GM12864 (cell line): ENCODE measurements around the gene ARHGEF1.

Source experiments
- DNase-seq: peaks from one replicate; pipeline ENCODE4 v3.0.0-alpha.2; 2011; ENCODE audit warnings: low read depth
- H3K4me3 ChIP-seq: 2 replicates; pipeline ENCODE4 v1.5.1; 2011; ENCODE audit warnings: mild to moderate bottlenecking, low read depth, low read length, control low read depth
- TF ChIP-seq, protein P1 (sequence below): IDR thresholded peaks from 2 replicates; pipeline ENCODE4 v1.5.1; 2011; ENCODE audit warnings: low read depth, mild to moderate bottlenecking, moderate library complexity, low read length, control low read depth, inconsistent platforms; ENCODE audit errors: missing control alignments

The ARHGEF1 gene

DNA sequence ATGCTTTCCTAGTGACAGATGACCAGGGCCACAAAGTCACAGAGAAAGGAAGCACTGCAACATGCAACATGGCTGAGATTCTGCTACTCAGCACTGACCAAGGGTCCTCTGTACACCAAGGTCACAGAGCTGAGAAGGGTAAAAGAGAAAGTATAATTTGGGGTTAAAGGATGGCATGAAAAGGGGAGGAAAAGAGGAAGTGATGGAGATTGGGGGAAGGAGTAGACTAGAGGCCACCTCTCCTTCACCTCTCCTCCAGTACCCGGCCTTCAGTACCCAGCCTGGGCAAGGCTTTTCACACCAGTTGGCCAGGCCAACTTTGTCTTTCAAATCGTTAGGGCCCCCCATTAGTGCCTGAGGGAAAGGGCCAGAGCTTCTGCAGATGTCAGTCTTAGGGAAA, 29.2 kb upstream of the ARHGEF1 start:
- TF ChIP-seq, protein P1, sequence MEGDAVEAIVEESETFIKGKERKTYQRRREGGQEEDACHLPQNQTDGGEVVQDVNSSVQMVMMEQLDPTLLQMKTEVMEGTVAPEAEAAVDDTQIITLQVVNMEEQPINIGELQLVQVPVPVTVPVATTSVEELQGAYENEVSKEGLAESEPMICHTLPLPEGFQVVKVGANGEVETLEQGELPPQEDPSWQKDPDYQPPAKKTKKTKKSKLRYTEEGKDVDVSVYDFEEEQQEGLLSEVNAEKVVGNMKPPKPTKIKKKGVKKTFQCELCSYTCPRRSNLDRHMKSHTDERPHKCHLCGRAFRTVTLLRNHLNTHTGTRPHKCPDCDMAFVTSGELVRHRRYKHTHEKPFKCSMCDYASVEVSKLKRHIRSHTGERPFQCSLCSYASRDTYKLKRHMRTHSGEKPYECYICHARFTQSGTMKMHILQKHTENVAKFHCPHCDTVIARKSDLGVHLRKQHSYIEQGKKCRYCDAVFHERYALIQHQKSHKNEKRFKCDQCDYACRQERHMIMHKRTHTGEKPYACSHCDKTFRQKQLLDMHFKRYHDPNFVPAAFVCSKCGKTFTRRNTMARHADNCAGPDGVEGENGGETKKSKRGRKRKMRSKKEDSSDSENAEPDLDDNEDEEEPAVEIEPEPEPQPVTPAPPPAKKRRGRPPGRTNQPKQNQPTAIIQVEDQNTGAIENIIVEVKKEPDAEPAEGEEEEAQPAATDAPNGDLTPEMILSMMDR: no peak
- no peak overlapping the region for H3K4me3 ChIP-seq
- DNase-seq: no peak

DNA sequence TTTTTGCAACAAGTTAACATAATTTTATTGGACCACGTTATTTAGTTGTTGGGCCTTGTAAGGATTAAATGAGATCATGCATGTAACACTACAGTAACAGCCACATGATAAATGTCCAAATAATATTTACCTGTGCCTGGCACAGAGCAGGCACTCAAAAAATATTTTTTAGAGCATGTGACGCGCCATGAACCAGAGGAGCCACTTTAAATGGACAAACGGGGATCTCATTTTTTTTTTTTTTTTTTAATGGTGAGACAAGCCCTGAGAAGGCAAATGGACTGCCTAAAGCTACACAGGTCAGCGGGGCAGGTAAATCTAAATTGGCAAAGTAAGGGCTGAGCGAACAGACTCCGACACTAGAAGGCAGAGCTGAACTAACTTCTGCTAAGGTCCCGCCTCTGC, 23.8 kb upstream of the ARHGEF1 start:
- TF ChIP-seq, protein P1: no peak
- DNase-seq: no peak
- peak overlapping the region; percentile 40; the same call in 1 of the 2 replicates for H3K4me3 ChIP-seq

DNA sequence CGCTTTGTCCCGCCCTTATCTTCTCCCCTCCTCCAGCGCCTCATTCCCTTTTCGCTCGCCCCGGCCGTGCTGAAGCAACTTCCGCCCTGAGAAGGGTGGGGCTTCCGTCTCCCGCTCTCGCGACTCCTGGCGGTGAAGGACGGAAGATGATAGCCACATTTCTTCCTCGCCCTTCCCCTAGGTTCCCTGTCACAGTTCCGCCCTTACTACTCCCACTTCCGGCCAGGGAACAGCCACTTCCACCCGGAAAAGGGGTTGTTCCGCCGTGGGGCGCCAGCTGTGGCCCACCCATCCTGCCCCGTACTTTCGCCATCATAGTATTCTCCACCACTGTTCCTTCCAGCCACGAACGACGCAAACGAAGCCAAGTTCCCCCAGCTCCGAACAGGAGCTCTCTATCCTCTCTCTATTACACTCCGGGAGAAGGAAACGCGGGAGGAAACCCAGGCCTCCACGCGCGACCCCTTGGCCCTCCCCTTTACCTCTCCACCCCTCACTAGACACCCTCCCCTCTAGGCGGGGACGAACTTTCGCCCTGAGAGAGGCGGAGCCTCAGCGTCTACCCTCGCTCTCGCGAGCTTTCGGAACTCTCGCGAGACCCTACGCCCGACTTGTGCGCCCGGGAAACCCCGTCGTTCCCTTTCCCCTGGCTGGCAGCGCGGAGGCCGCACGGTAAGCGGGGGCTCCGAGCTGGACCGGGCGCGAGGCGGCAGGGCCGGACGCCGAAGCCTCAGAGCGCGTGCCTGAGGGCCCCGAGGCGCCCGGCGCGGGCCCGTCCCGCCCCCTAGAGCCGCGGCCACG, 23.2 kb upstream of the ARHGEF1 start, which contains the start of gene RPS19:
Gene RPS19 (plus strand): TSS at position 638 of the 801 bp plus-strand sequence. CDS start 520 bp downstream, outside the sequence.
- peak; percentile 95 for DNase-seq
- TF ChIP-seq, protein P1: peak; percentile 68
- peak within 1 kb of the TSS; percentile 68 for H3K4me3 ChIP-seq

DNA sequence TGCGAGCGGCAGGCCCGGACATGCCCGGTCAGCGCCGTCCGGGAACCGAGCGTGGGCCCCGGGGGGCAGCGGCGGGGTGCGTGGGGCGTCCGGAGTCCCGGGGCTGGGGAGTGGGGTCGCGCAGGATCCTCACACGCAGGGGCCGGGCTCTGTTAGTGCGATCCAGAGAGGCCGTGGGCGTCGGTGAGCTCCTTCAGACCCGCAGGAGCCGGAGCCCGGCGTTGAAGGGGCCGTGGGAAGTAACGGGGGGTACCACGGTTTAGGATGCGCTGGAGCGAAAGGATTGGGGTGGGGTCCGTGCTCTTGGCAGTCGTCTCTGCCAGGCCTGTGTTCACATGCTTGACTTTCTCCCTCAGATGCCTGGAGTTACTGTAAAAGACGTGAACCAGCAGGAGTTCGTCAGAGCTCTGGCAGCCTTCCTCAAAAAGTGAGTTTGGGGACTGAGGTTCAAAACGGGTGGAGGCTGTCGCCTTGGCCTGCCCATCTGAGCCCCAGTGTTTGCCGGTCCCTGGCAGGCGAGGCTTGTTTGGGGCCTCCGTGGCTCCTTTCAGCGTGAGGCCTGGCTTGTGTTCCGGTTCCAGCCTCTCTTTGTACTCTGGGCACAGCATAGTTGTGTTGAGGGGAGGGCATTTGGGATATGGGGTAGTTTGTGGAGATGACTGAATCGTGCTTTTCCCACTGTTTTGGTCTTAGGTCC, 22.4 kb upstream of the ARHGEF1 start:
- TF ChIP-seq, protein P1: no peak
- peak overlapping the region; percentile 68 for H3K4me3 ChIP-seq
- no peak for DNase-seq

DNA sequence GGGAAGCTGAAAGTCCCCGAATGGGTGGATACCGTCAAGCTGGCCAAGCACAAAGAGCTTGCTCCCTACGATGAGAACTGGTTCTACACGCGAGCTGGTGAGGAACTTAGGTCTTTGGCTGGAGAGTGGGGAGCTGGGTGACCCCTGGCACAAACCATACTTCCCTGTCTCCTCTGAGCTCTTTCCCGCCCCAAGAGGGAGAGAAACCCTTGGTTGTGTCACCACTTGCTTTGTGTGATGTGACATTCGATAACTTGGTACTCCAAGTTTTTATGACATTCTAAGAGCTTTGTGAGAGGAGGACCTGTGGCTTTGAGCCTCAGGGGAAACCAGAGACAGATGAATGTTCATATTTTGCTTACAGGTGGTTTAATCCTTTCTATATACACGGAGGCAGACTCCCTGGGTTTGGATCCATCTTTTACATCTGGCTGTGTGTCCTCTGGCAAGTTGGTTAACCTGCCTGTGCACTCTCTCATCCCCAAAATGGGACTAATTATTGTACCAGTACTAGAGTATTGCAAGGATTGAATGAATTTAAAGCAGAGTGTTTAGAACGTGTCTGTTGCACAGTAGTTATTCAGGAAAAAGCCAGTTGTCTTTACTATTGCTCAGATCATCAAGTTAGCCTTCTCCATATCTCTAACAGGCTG, 21.7 kb upstream of the ARHGEF1 start:
- no peak for DNase-seq
- H3K4me3 ChIP-seq: peak overlapping the region; percentile 68
- TF ChIP-seq, protein P1: no peak

DNA sequence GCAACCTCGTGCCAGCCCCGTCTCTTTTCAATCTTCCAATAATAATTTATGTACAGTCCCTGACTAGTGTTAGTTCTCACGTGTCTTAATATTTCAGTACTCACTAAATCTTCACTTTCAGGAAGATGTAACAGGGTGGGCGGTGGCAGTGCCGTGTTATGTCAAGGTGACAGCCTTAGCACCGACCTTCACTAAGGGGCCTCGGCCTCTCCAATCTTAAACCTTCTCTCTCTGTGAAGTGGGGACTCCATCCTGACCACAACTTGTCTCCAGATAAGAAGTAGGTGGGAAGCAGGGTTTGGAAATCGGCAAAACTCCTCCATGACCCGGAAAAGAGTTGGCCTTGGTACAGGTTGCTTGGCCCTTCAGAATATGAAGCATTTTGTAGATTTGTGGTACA, 21.1 kb upstream of the ARHGEF1 start:
- no peak for DNase-seq
- TF ChIP-seq, protein P1: no peak
- peak overlapping the region; percentile 68 for H3K4me3 ChIP-seq
